ENCODE results near the gene PPP2R3B.
"Not testable (repeated sequence)": the region's sequence is repeated elsewhere in the genome, so short reads cannot be mapped to it uniquely, and the experiment has no call there.

The PPP2R3B gene

GRCh38 chrX:418927-419729 lies 32.4 kb upstream of the PPP2R3B start:
- in situ Hi-C loops (cut with MboI; ENCODE audit: low pct_unique_long_range_greater_than_20kb, low sequenced_read_pairs, unreplicated experiment): no loop called here
- TF ChIP-seq CTCF (IDR thresholded peaks at IDR 0.05; ENCODE audit: extremely low read depth, insufficient read depth, missing control alignments): no peak
- DNase-seq (ENCODE audit: low spot score): no peak

DNA sequence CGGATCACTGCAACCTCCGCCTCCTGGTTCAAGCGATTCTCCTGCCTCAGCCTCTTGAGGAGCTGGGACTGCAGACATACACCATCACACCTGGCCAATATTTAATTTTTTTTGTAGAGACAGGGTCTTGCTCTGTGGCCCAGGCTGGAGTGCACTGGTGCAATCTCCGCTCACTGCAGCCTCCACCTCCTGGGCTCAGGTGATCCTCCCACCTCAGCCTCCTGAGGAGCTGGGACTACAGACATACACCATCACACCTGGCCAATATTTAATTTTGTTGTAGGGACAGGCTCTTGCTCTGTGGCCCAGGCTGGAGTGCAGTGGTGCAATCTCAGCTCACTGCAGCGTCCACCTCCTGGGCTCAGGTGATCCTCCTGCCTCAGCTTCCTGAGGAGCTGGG lies 28.8 kb upstream of the PPP2R3B start:
- in situ Hi-C loops (cut with MboI; ENCODE audit: low pct_unique_long_range_greater_than_20kb, low sequenced_read_pairs, unreplicated experiment); DNase-seq (ENCODE audit: low spot score): not testable (repeated sequence)

GRCh38 chrX:413322-414201 lies 26.9 kb upstream of the PPP2R3B start:
- TF ChIP-seq CTCF (IDR thresholded peaks at IDR 0.05; ENCODE audit: extremely low read depth, insufficient read depth, missing control alignments): no peak
- in situ Hi-C loops (cut with MboI; ENCODE audit: low pct_unique_long_range_greater_than_20kb, low sequenced_read_pairs, unreplicated experiment): no loop called here
- DNase-seq (ENCODE audit: low spot score): no peak

DNA sequence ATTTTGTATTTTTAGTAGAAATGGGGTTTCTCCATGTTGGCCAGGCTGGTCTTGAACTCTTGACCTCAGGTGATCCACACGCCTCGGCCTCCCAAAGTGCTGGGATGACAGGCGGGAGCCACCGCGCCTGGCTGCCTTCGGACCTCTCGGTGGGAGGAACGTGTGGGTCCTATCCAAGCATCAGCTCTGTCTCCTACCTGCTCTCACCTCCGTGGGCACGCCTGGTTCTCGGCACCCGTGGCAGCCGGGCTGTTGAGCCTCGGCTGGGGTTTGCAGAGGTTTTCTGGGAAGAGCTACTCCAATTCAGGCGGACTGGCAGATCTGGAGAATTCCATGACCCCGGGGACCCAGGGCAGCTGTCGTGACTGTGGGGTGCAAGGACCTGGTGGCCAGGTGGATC lies 23.6 kb upstream of the PPP2R3B start:
- no peak for DNase-seq (ENCODE audit: low spot score)
- in situ Hi-C loops (cut with MboI; ENCODE audit: low pct_unique_long_range_greater_than_20kb, low sequenced_read_pairs, unreplicated experiment): no loop called here
- no peak for TF ChIP-seq CTCF (IDR thresholded peaks at IDR 0.05; ENCODE audit: extremely low read depth, insufficient read depth, missing control alignments)

DNA sequence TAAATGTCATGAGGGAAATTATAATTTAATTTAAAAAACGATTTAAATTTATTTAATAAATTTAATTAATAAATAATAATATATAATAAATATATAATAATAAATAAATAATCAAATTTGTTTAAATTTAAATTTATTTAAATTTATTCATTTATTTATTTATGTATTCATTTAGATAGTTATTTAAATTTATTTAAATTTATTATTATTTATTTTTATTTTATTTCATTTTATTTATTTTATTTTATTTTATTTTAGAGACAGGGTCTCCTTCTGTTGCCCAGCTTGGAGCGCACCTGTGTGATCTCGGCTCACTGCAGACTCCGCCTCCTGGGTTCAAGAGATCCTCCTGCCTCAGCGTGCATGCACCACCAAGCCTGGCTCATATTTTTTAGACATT lies 18.4 kb upstream of the PPP2R3B start:
- in situ Hi-C loops (cut with MboI; ENCODE audit: low pct_unique_long_range_greater_than_20kb, low sequenced_read_pairs, unreplicated experiment): no loop called here
- no peak for TF ChIP-seq CTCF (IDR thresholded peaks at IDR 0.05; ENCODE audit: extremely low read depth, insufficient read depth, missing control alignments)
- no peak for DNase-seq (ENCODE audit: low spot score)

DNA sequence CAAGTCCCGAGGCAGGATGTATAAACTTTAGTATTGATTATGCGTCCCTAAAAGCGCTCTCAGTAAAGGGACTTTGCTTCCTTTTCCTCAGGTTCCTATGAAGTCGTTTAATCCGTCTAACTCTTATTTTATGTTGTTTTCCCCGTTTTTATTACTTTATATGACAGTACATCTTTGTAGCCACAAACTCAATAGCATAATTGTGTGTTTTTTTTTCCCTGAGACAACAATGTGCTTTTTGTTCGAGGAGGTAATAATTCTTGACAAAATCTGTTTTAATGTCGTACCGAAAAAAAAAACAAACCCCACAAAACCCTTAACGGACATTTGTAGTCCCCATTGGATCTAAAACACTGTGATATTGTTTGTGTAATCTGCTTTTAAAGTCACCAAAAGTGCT lies 17.9 kb upstream of the PPP2R3B start:
- DNase-seq (ENCODE audit: low spot score): no peak
- no peak for TF ChIP-seq CTCF (IDR thresholded peaks at IDR 0.05; ENCODE audit: extremely low read depth, insufficient read depth, missing control alignments)
- in situ Hi-C loops (cut with MboI; ENCODE audit: low pct_unique_long_range_greater_than_20kb, low sequenced_read_pairs, unreplicated experiment): no loop called here

DNA sequence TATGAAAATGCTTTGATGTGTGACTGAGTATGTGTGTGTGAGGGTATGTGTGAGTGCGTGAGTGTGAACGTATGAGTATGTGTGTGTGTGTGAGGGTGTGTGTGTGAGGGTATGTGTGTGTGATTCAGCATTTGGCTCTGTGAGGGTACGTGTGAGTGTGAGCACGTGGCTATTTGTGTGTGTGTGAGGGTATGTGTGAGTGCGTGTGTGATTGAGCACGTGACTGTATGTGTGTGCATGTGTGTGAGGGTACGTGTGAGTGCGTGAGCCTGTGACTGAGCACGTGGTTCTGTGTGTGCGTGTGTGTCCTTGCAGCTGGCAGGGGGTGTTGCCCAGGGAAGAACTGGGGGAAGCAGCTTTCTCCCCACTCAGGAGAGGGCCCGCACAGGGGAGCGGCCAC lies 16.1 kb upstream of the PPP2R3B start:
- no peak for DNase-seq (ENCODE audit: low spot score)
- TF ChIP-seq CTCF (IDR thresholded peaks at IDR 0.05; ENCODE audit: extremely low read depth, insufficient read depth, missing control alignments): no peak
- in situ Hi-C loops (cut with MboI; ENCODE audit: low pct_unique_long_range_greater_than_20kb, low sequenced_read_pairs, unreplicated experiment): no loop called here
